GM12878 (cell line): ENCODE results near the gene CCDC63. TPM values are rescaled to one million over a fixed set of nuclear protein-coding genes. Genes with fewer than 3 reads are reported as not detected.

Experiments used
- ATAC-seq: fragments of 200-7000 bp; cut with Tn5 transposase; 3 replicates; pipeline ENCODE4 v1.9.1; 2020; ENCODE audit warnings: mild to moderate bottlenecking, moderate library complexity
- BruUV-seq: library from RNA; stranded (reverse); fragments of 400-500 nt; replicated peaks from 2 replicates; lab custom pipeline; 2021; lab: Mats Ljungman, UMichigan
- CTCF ChIA-PET: fragments of 300-600 bp; sonication (Branson Sonifier 250); formaldehyde crosslinking; extraction: SDS; loops from one replicate; lab custom pipeline; 2021; ENCODE audit warnings: inconsistent platforms; lab: Yijun Ruan, JAX
- POLR2A ChIA-PET: fragments of 350-600 bp; formaldehyde crosslinking; extraction: SDS; loops from one replicate; lab custom pipeline; 2021; ENCODE audit warnings: inconsistent platforms; lab: Charles Lee
- RAD21 ChIA-PET: fragments of 300-600 bp; sonication (Branson Sonifier 250); formaldehyde crosslinking; loops from one replicate; lab custom pipeline; 2023; ENCODE audit warnings: antibody characterized with exemption; ENCODE audit not compliant: unreplicated experiment; lab: Charles Lee
- SMC1A ChIA-PET: fragments of 300-600 bp; sonication (Branson Sonifier 250); formaldehyde crosslinking; loops from one replicate; lab custom pipeline; 2023; ENCODE audit not compliant: unreplicated experiment, uncharacterized antibody; lab: Charles Lee
- DNase-seq: peaks from one replicate; pipeline ENCODE4 v3.0.0-alpha.2; 2011; ENCODE audit warnings: low read depth, low spot score
- FAIRE-seq: peaks from 3 replicates; lab custom pipeline; 2011; peaks lifted over from hg19 to GRCh38; lab: Jason Lieb, UNC
- H2AFZ ChIP-seq: 2 replicates; pipeline ENCODE4 v1.6.0; 2011; ENCODE audit warnings: low read depth, low read length, control low read depth; ENCODE audit not compliant: control insufficient read depth
- H3K27ac ChIP-seq: 2 replicates; pipeline ENCODE4 v1.5.1; 2011; ENCODE audit warnings: control low read depth; ENCODE audit not compliant: control insufficient read depth, insufficient read depth
- H3K27me3 ChIP-seq, 2 experiments: replicated peaks in 1 of 2; 2 replicates each; pipeline versions ENCODE4 v1.6.0 to v1.6.1; 2011; ENCODE audit warnings: low read length in 1 of 2; ENCODE audit not compliant: control insufficient read depth in 2 of 2, insufficient read depth in 2 of 2
- H3K36me3 ChIP-seq, 2 experiments: 2 replicates each; pipeline ENCODE4 v1.5.1; 2011; ENCODE audit warnings: low read length in 1 of 2; ENCODE audit not compliant: control insufficient read depth in 2 of 2, insufficient read depth in 2 of 2
- H3K4me1 ChIP-seq: 2 replicates; pipeline ENCODE4 v1.6.1; 2011; ENCODE audit warnings: mild to moderate bottlenecking, low read length, moderate library complexity, mixed read lengths; ENCODE audit not compliant: control insufficient read depth, insufficient read depth
- H3K4me2 ChIP-seq: 2 replicates; pipeline ENCODE4 v1.6.0; 2011; ENCODE audit warnings: control low read depth; ENCODE audit not compliant: control insufficient read depth, insufficient read depth
- H3K4me3 ChIP-seq: fragments of 200-600 bp; sonication (generic); 2 replicates; pipeline ENCODE4 v1.5.1; 2016
- H3K79me2 ChIP-seq: 2 replicates; pipeline ENCODE4 v1.6.0; 2011; ENCODE audit warnings: low read length; ENCODE audit not compliant: control insufficient read depth, insufficient read depth
- H3K9ac ChIP-seq: 2 replicates; pipeline ENCODE4 v1.8.0; 2011; ENCODE audit warnings: low read length, control low read depth, mixed read lengths; ENCODE audit not compliant: control insufficient read depth, insufficient read depth
- H3K9me3 ChIP-seq: replicated peaks from 3 replicates; pipeline ENCODE4 v1.5.1; 2011; ENCODE audit warnings: mild to moderate bottlenecking, low read length; ENCODE audit not compliant: control insufficient read depth, insufficient read depth
- H4K20me1 ChIP-seq: 2 replicates; pipeline ENCODE4 v1.6.0; 2011; ENCODE audit not compliant: control insufficient read depth, insufficient read depth
- NFYB ChIP-seq: IDR thresholded peaks from 2 replicates; pipeline ENCODE4 v1.6.1; 2011; ENCODE audit warnings: low read depth, mild to moderate bottlenecking, low read length, improper control_type of control experiment, moderate library complexity; ENCODE audit not compliant: insufficient read depth
- NR2F1 ChIP-seq: fragments of 450-650 bp; conservative IDR thresholded peaks from 2 replicates; pipeline ENCODE4 v1.6.1; 2017; ENCODE audit warnings: mild to moderate bottlenecking
- PKNOX1 ChIP-seq: fragments of 450-650 bp; IDR thresholded peaks from 2 replicates; pipeline ENCODE4 v1.6.1; 2016; ENCODE audit warnings: mild to moderate bottlenecking
- POU2F2 ChIP-seq: IDR thresholded peaks from 3 replicates; pipeline ENCODE4 v1.6.1; 2011; ENCODE audit warnings: low read depth, mild to moderate bottlenecking, low read length, borderline replicate concordance
- WGBS: methylation state at CpG from one replicate; pipeline ENCODE4 v1.1.6; 2016; ENCODE audit warnings: low lambda C conversion rate; ENCODE audit not compliant: insufficient replicate concordance, insufficient coverage; ENCODE audit errors: missing lambda C conversion rate; 5-methylcytosine and 5-hydroxymethylcytosine counted together
- in situ Hi-C: fragments of 300-500 bp; cut with MboI; formaldehyde crosslinking; loops from 9 replicates; pipeline ENCODE4 v1.14.3; 2018; ENCODE audit warnings: mixed read lengths
- intact Hi-C: fragments of 100-400 bp; cut with micrococcal nuclease; formaldehyde crosslinking; loops from one replicate; pipeline ENCODE4 v1.14.2; 2022; ENCODE audit not compliant: unreplicated experiment
- polyA plus RNA-seq, 11 experiments: library from polyadenylated mRNA; depleted of rRNA in 4 of 11; unstranded in 6 of 11; stranded (reverse) in 5 of 11; fragments of >200 nt; fragmentation: Nextera tagmentation in 4 of 11; fragmentation: Illumina TruSeq in 1 of 11; extraction: Ambion mirVana in 4 of 11; extraction: Trizol in 1 of 11; gene quantifications; 1 replicate in 1 of 11; 2 replicates in 10 of 11; pipeline versions ENCODE4 v1.2.1 to v1.2.3, GENCODE V29; 2011 to 2016; ENCODE audit warnings: inconsistent platforms in 2 of 11, missing spikeins in 2 of 11, low read depth in 1 of 11
- total RNA-seq, 4 experiments: library from RNA; depleted of rRNA in 3 of 4; stranded (reverse); fragments of >200 nt in 3 of 4; fragmentation: Illumina TruSeq in 1 of 4; extraction: Trizol in 1 of 4; gene quantifications; 2 replicates each; pipeline versions ENCODE4 v1.2.1 to v1.2.3, GENCODE V29; 2013 to 2021
- TF ChIP-seq, protein P1 (sequence below): fragments of 450-650 bp; IDR thresholded peaks from 2 replicates; pipeline ENCODE4 v1.6.1; 2018; ENCODE audit warnings: borderline replicate concordance, mild to moderate bottlenecking; ENCODE audit not compliant: partially characterized antibody

CCDC63 gene
- total and polyA plus RNA-seq, 10 of the 15 experiments (the other 5 are each of a cell fraction or from before 2014, with no cell fraction given) = not detected

- TF ChIP-seq, protein P1, sequence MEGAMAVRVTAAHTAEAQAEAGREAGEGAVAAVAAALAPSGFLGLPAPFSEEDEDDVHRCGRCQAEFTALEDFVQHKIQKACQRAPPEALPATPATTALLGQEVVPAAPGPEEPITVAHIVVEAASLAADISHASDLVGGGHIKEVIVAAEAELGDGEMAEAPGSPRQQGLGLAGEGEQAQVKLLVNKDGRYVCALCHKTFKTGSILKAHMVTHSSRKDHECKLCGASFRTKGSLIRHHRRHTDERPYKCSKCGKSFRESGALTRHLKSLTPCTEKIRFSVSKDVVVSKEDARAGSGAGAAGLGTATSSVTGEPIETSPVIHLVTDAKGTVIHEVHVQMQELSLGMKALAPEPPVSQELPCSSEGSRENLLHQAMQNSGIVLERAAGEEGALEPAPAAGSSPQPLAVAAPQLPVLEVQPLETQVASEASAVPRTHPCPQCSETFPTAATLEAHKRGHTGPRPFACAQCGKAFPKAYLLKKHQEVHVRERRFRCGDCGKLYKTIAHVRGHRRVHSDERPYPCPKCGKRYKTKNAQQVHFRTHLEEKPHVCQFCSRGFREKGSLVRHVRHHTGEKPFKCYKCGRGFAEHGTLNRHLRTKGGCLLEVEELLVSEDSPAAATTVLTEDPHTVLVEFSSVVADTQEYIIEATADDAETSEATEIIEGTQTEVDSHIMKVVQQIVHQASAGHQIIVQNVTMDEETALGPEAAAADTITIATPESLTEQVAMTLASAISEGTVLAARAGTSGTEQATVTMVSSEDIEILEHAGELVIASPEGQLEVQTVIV = no peak
- TF ChIP-seq PKNOX1 = no peak
- TF ChIP-seq, all 136 proteins: peak for 0
Observed at GRCh38 chr12:110849221-110849620, 2.4 kb downstream of the CCDC63 start (continued).

DNA sequence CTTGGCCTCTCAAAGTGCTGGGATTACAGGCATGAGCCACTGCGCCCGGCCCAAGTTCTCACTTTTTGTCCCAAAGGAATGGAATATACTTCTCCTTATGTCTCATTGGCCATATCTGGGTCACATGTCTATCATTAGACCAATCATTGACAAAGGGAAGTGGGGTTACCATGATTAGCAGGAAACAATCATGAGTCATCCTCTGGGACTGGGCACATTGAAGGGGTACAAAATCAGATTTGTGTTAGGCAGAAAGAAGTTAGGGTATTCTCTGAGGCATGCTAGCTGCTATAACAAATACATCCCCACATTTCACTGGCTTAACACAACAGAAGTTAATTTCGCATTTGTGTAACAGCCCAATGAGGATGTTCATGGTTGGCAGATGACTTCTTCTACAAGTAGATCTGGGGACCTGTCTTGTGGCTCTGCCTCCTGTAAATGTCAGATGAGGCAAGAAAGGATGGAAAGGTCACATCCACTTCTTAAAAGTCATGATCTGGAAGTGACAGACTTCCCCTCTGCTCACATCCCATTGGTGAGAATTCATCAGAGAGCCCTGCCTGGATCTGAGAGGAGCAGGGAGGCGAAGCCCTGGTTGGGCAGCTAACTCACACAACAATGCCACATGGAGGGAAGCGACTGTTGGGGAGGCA is 3.1 kb downstream of the CCDC63 start:
- no TSS peak for BruUV-seq
- no peaks in the 10 kb centered on the region for H3K36me3 ChIP-seq
- RAD21 ChIA-PET = no interaction called here

More for the DNA sequence above, 3.1 kb downstream of the CCDC63 start:
- DNase-seq = no peak
- Histone ChIP-seq H3K4me1 (no peaks in the 10 kb centered on the region), H3K27me3 (peaks cover 5 to 13% of the 10 kb centered on the region in 2 experiments), H3K9me3 (no peaks in the 10 kb centered on the region), H4K20me1 (no peaks in the 10 kb centered on the region), H3K9ac (no peak overlapping the region), H2AFZ (no peak overlapping the region), H3K4me2 (no peak overlapping the region), H3K79me2 (no peaks in the 10 kb centered on the region), H3K4me3 (no peak overlapping the region), H3K27ac (no peak overlapping the region)
- POLR2A ChIA-PET = no interaction called here
- no peak for ATAC-seq
- intact Hi-C loops = no loop called here
- SMC1A ChIA-PET = no interaction called here
- FAIRE-seq = no peak
- in situ Hi-C loops = no loop called here
- 70% methylated on average over 5 of the region's 5 CpGs for WGBS
- CTCF ChIA-PET = no interaction called here
- peak; percentile 81 for TF ChIP-seq NFYB
- no peak for TF ChIP-seq POU2F2
- no peak for TF ChIP-seq NR2F1
- TF ChIP-seq, all 136 proteins: peak for 1
